ENCODE results near the gene TJP1. TPM values are rescaled to one million over a fixed set of nuclear protein-coding genes. Genes with fewer than 3 reads are reported as not detected.
"Not testable (repeated sequence)": the region's sequence is repeated elsewhere in the genome, so short reads cannot be mapped to it uniquely, and the experiment has no call there.

The TJP1 gene
- total RNA-seq, 2 donors from 2014 or later = 47.2 to 70.1 TPM

- Histone ChIP-seq H3K27me3 (no peaks in the 10 kb centered on the region), H3K27ac (no peak overlapping the region), H3K4me3 (no peak overlapping the region), H3K4me1 (peaks cover 5% of the 10 kb centered on the region), H3K9ac (ENCODE audit: low read depth in 2 of 2, low read length in 2 of 2) (no peak overlapping the region), H3K36me3 (no peaks in the 10 kb centered on the region), H3K9me3 (no peaks in the 10 kb centered on the region)
- DNase-seq = no peak
- intact Hi-C loops (cut with DNase I) = no loop called here
- TF ChIP-seq, protein P1, sequence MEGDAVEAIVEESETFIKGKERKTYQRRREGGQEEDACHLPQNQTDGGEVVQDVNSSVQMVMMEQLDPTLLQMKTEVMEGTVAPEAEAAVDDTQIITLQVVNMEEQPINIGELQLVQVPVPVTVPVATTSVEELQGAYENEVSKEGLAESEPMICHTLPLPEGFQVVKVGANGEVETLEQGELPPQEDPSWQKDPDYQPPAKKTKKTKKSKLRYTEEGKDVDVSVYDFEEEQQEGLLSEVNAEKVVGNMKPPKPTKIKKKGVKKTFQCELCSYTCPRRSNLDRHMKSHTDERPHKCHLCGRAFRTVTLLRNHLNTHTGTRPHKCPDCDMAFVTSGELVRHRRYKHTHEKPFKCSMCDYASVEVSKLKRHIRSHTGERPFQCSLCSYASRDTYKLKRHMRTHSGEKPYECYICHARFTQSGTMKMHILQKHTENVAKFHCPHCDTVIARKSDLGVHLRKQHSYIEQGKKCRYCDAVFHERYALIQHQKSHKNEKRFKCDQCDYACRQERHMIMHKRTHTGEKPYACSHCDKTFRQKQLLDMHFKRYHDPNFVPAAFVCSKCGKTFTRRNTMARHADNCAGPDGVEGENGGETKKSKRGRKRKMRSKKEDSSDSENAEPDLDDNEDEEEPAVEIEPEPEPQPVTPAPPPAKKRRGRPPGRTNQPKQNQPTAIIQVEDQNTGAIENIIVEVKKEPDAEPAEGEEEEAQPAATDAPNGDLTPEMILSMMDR (IDR thresholded peaks at IDR 0.05) = no peak
Measured at GRCh38 chr15:29672446-29672845, 149.8 kb downstream of the TJP1 start.

DNA sequence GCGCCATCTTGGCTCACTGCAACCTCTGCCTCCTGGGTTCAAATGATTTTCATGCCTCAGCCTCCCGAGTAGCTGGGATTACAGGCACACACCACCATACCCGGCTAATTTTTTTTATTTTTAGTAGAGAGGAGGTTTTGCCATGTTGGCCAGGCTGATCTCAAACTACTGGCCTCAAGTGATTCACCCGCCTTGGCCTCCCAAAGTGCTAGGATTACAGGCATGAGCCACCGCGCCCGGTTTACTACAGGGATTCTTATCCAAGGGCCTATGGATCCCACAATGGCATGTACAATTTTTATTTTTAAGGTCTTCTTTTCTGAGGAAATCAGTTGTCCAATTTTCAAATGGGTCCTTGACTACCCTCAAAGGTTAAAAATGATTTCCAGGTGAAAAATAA, 150.2 kb downstream of the TJP1 start:
- H3K9ac ChIP-seq (ENCODE audit: low read depth in 2 of 2, low read length in 2 of 2); H3K4me3 ChIP-seq; intact Hi-C loops (cut with DNase I); DNase-seq; H3K36me3 ChIP-seq; H3K27me3 ChIP-seq; H3K4me1 ChIP-seq; H3K27ac ChIP-seq; H3K9me3 ChIP-seq: not testable (repeated sequence)

DNA sequence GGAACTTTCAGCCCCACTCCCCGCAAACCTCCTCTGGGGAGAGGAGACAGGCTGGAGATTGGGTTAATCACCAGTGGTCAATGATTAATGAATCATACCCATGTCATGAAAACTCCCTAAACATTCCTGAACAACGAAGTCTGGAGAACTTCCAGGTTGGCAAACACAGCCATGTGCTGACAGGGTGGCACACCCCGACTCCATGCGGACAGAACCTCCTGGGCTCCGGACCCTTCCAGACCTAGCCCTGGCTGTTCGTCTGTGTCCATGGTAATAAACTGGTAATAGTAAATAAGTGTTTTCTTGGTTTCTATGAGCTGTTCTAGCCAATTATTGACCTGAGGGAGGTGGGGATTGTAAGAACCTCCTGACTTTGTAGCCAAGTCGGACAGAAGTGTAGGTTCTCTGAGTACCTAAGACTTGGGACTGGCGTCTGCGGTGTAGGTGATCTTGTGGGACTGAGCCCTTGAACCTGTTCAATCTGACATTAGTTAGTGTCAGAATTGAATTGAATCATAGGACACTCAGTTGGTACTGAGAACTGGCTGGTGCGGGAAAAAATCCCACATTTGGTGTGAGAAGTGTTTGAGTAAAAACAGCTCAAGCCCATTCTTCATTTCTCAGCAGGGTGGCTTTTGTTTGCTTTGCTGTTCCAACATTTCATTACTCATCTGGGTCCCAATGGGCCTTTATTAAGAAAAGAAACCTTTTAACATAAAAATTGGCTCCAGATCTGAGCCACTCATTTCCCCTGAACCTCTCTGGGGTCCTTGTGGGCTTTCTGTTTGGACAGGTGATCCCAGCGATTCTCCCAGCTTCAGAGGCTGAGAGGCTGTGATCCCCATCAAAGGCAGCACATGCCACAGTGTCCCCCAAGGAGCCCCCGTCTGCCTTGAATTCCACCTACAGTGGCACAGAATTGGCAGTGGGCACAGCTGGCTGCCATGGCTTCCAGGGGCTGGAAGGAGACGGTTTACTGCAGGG, 151.0 kb downstream of the TJP1 start:
- TF ChIP-seq, protein P1 (IDR thresholded peaks at IDR 0.05) = no peak
- Histone ChIP-seq H3K9ac (ENCODE audit: low read depth in 2 of 2, low read length in 2 of 2) (peak overlapping the region in 1 of 2 donors; percentile 65), H3K4me3 (no peak overlapping the region), H3K27me3 (no peaks in the 10 kb centered on the region), H3K36me3 (no peaks in the 10 kb centered on the region), H3K9me3 (no peaks in the 10 kb centered on the region), H3K4me1 (peaks cover 5% of the 10 kb centered on the region), H3K27ac (no peak overlapping the region)
- intact Hi-C loops (cut with DNase I) = no loop called here
- DNase-seq = peak; percentile 80

DNA sequence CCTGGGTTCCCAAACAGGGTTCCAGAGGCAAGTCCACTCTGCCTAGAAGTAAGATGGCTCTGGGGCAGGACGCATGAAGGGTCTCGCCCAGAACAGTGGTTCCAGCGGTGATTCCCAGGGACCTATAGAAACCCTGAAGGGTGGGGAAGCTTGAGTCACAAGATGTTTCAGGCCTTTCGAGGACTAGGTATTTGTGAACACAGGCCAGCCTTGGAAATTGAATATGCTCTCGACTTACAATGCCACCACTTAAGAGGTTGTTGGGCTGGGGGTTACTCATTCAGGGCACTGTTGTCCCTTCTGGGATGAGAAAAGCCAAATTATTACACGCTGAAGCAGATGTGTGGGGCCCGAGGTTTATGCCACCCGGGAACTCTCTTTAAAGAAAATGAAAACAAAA, 152.0 kb downstream of the TJP1 start:
- H3K36me3 ChIP-seq = no peaks in the 10 kb centered on the region
- intact Hi-C loops (cut with DNase I) = no loop called here
- H3K4me3 ChIP-seq = no peak overlapping the region
- DNase-seq = no peak
- H3K4me1 ChIP-seq = peaks cover 5% of the 10 kb centered on the region
- H3K9me3 ChIP-seq = no peaks in the 10 kb centered on the region
- no peak overlapping the region for H3K27ac ChIP-seq
- H3K27me3 ChIP-seq = no peaks in the 10 kb centered on the region
- H3K9ac ChIP-seq (ENCODE audit: low read depth in 2 of 2, low read length in 2 of 2) = peak overlapping the region in 1 of 2 donors; percentile 65
- TF ChIP-seq, protein P1 (IDR thresholded peaks at IDR 0.05) = no peak

- Histone ChIP-seq H3K9me3 (no peaks in the 10 kb centered on the region), H3K4me3 (no peak overlapping the region), H3K27ac (no peak overlapping the region), H3K4me1 (peaks cover 5% of the 10 kb centered on the region), H3K9ac (ENCODE audit: low read depth in 2 of 2, low read length in 2 of 2) (no peak overlapping the region), H3K27me3 (no peaks in the 10 kb centered on the region), H3K36me3 (no peaks in the 10 kb centered on the region)
- intact Hi-C loops (cut with DNase I) = loop anchor here (5.0 kb wide), 1 partner anchor 267 kb away; no protein-coding TSS in a partner anchor
- TF ChIP-seq, protein P1 (IDR thresholded peaks at IDR 0.05) = no peak
- DNase-seq = no peak
Measured at GRCh38 chr15:29669823-29670222, 152.4 kb downstream of the TJP1 start.

- H3K27me3 ChIP-seq = no peaks in the 10 kb centered on the region
- no peaks in the 10 kb centered on the region for H3K36me3 ChIP-seq
- H3K4me3 ChIP-seq = no peak overlapping the region
- peak; percentile 85 for DNase-seq
- H3K4me1 ChIP-seq = peaks cover 5% of the 10 kb centered on the region
- no peaks in the 10 kb centered on the region for H3K9me3 ChIP-seq
- TF ChIP-seq, protein P1 (IDR thresholded peaks at IDR 0.05) = peak; percentile 77
- intact Hi-C loops (cut with DNase I) = loop anchor here (5.0 kb wide), 1 partner anchor 269 kb away; no protein-coding TSS in a partner anchor
- H3K9ac ChIP-seq (ENCODE audit: low read depth in 2 of 2, low read length in 2 of 2) = no peak overlapping the region
- H3K27ac ChIP-seq = no peak overlapping the region
Measured at GRCh38 chr15:29668120-29668602, 154.1 kb downstream of the TJP1 start.

Measured in colonic mucosa (tissue), 4 donors.